ENCODE results near the gene YTHDC2. TPM values are rescaled to one million over a fixed set of nuclear protein-coding genes. Genes with fewer than 3 reads are reported as not detected.

YTHDC2 gene
- total RNA-seq, 1 donor = 28.1 TPM

DNA sequence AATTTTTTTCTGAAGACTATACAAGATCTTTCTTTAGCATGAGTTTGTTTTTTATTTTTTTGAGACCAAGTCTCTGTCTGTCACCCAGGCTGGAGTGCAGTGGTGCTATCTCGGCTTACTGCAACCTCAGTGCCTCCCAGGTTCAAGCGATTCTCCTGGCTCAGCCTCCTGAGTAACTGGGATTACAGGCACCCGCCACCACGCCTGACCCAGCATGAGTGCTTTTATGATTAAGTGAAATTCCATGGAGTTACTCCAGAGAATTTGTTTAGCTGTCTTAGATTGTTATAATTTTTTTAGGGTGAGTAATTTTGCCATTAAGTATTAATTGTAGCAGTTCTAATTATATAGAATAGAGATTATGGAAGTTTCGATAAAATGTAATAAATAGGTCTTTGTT, 14.3 kb downstream of the YTHDC2 start:
- H3K4me3 ChIP-seq (ENCODE audit: low read depth, low read length) = no peak overlapping the region
- TF ChIP-seq, protein P1, sequence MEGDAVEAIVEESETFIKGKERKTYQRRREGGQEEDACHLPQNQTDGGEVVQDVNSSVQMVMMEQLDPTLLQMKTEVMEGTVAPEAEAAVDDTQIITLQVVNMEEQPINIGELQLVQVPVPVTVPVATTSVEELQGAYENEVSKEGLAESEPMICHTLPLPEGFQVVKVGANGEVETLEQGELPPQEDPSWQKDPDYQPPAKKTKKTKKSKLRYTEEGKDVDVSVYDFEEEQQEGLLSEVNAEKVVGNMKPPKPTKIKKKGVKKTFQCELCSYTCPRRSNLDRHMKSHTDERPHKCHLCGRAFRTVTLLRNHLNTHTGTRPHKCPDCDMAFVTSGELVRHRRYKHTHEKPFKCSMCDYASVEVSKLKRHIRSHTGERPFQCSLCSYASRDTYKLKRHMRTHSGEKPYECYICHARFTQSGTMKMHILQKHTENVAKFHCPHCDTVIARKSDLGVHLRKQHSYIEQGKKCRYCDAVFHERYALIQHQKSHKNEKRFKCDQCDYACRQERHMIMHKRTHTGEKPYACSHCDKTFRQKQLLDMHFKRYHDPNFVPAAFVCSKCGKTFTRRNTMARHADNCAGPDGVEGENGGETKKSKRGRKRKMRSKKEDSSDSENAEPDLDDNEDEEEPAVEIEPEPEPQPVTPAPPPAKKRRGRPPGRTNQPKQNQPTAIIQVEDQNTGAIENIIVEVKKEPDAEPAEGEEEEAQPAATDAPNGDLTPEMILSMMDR (IDR thresholded peaks at IDR 0.05; ENCODE audit: insufficient read depth, low read length) = no peak
- DNase-seq (ENCODE audit: low read depth) = no peak

DNA sequence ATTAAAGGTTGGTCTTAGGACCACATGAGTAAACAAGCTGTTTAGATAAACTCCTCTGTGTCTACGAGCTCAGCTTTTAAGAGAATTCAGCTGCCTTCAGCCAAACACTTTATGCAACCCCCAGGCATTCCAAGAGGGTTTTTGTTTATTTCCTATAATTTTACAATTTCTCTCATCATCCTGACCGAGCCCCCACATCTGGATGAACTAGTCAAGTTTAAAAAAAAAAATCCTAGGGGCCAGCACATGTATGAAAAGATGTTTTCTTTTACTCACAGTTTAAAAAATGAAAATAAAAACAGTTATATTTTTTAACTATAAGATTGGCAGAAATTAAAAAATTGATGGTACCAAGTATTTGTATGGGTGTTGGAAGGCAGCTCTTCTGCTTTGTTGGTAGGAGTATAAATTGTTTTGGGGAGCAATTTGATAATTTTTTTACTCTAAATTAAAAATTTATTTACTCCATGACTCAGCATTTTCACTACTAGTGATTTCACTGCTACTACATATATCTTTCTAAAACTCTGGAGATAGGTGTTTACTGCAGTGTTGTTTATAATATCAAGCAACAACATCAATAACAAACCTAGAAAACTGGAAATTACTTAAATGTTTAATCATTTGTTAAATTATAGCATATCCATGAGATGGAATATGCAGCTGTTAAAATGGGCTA, 18.1 kb downstream of the YTHDC2 start:
- DNase-seq (ENCODE audit: low read depth) = no peak
- TF ChIP-seq, protein P1 (IDR thresholded peaks at IDR 0.05; ENCODE audit: insufficient read depth, low read length) = no peak
- no peak overlapping the region for H3K4me3 ChIP-seq (ENCODE audit: low read depth, low read length)

DNA sequence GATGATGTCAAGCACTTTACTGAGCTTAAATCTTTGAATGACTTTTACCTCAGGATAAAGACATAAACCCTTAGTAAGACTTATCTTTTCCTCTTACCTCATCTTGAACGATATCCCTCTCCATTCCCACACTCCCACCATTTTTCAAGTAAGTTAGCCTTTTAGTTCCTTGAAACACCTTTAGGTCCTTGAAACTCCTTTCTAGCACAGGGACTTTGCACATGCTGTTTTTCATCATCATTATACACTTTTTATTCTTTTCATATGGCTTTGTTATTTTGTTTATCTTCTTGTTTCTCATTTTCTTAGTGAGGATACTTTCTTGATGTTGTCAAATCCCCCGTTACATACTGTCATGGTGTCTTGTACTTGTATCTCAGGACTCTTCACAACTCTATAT, 24.8 kb downstream of the YTHDC2 start:
- no peak for DNase-seq (ENCODE audit: low read depth)
- TF ChIP-seq, protein P1 (IDR thresholded peaks at IDR 0.05; ENCODE audit: insufficient read depth, low read length) = no peak
- no peak overlapping the region for H3K4me3 ChIP-seq (ENCODE audit: low read depth, low read length)

DNA sequence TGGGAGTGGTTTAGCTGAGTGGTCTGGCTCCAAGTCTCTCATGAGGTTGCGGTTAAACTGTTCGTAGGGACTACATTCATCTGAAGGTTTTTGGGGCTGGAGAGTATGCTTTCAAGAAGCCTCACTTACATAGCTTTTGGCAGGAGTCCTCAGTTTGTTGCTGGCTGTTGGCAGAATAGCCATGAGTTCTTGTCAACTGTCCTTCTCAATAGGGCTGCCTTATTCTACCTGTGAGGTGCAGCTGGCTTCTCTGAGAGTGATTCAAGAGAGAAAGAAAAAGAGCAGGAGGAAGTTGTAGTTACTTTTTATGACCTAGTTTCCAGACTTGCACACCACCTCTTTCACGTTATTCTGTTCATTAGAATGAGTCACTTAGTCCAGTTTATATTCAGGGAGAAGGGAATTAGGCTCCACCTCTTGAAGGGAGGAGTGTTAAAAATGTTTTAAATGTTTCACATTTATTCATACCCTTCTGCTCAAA, 33.2 kb downstream of the YTHDC2 start:
- TF ChIP-seq, protein P1 (IDR thresholded peaks at IDR 0.05; ENCODE audit: insufficient read depth, low read length) = no peak
- no peak overlapping the region for H3K4me3 ChIP-seq (ENCODE audit: low read depth, low read length)
- peak; percentile 73 for DNase-seq (ENCODE audit: low read depth)

DNA sequence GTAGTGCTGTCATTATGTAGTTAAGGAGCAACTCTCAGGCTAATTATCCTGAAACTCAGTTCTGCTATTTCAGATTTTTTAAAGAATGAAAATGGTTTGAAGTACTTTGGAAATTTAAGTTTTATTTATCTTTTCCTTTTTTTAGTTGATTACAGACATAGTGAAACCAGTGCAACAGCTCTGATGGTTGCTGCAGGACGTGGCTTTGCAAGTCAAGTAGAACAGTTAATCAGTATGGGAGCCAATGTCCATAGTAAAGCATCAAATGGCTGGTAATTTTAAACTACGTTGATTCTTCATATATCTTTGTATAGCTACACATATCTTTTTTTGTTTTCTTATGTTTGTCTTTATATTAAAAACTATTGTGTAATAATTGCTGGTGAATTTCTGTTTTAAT, 34.9 kb downstream of the YTHDC2 start:
- TF ChIP-seq, protein P1 (IDR thresholded peaks at IDR 0.05; ENCODE audit: insufficient read depth, low read length) = no peak
- no peak overlapping the region for H3K4me3 ChIP-seq (ENCODE audit: low read depth, low read length)
- no peak for DNase-seq (ENCODE audit: low read depth)

DNA sequence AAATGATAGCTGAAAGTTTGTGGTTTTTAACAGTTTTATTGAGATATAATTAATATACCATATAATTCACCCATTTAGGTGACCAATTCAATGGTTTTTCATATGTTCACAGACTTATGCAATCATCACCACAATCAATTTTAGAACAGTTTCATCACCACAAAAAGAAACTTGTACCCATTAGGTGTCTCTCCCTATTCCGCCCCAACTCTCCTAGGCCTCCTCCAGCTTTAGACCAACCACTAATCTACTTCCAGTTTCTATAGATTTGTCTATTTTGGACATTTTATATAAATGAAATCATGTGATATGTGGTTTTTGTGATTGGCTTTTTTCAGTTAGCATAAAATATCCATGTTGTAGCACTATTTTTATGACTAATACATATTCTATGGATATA, 38.6 kb downstream of the YTHDC2 start:
- TF ChIP-seq, protein P1 (IDR thresholded peaks at IDR 0.05; ENCODE audit: insufficient read depth, low read length) = no peak
- DNase-seq (ENCODE audit: low read depth) = no peak
- no peak overlapping the region for H3K4me3 ChIP-seq (ENCODE audit: low read depth, low read length)

DNA sequence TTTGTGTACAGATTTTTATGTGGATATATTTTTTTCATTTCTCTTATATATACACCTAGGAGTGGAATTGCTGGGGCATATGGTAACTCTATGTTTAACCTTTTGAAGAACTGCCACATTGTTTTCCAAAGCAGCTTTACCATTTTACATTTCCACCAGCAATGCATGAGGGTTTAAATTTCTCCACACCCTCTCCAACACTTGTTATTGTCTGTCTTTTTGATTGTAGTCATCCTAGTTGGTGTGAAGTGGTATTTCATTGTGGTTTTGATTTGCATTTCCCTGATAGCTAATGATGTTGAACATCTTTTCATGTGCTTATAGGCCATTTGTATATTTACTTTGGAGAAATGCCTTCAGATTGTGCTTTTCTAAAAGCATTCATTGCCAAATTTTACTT, 39.1 kb downstream of the YTHDC2 start:
- no peak overlapping the region for H3K4me3 ChIP-seq (ENCODE audit: low read depth, low read length)
- DNase-seq (ENCODE audit: low read depth) = no peak
- TF ChIP-seq, protein P1 (IDR thresholded peaks at IDR 0.05; ENCODE audit: insufficient read depth, low read length) = no peak

All from fibroblast of the aortic adventitia (primary cell).